Endodermal cell (in vitro differentiated cells): ENCODE results near the gene GDF7. TPM values are rescaled to one million over a fixed set of nuclear protein-coding genes. Genes with fewer than 3 reads are reported as not detected.

ENCODE experiments used
- DNase-seq: peaks from one replicate; pipeline ENCODE4 v3.0.0-alpha.2; 2017
- H3K27ac ChIP-seq: 2 replicates; pipeline ENCODE4 v1.5.1; 2013; ENCODE audit warnings: mild to moderate bottlenecking, low read depth, low read length, moderate library complexity
- H3K27me3 ChIP-seq: 2 replicates; pipeline ENCODE4 v1.6.1; 2013; ENCODE audit warnings: mild to moderate bottlenecking, low read length, moderate library complexity; ENCODE audit not compliant: insufficient read depth, control insufficient read depth, poor library complexity, severe bottlenecking
- H3K36me3 ChIP-seq: 2 replicates; pipeline ENCODE4 v1.7.0; 2013; ENCODE audit warnings: mild to moderate bottlenecking, low read length, moderate library complexity; ENCODE audit not compliant: control insufficient read depth, insufficient read depth
- H3K4me1 ChIP-seq: one replicate; pipeline ENCODE4 v1.7.0; 2013; ENCODE audit warnings: low read length; ENCODE audit not compliant: control insufficient read depth, insufficient read depth
- H3K4me3 ChIP-seq: 2 replicates; pipeline ENCODE4 v1.5.1; 2013; ENCODE audit warnings: mild to moderate bottlenecking, low read length, moderate library complexity
- H3K9ac ChIP-seq: 2 replicates; pipeline ENCODE4 v1.6.1; 2013; ENCODE audit warnings: mild to moderate bottlenecking, low read length, moderate library complexity; ENCODE audit not compliant: poor library complexity, severe bottlenecking; ENCODE audit errors: extremely low read depth
- H3K9me3 ChIP-seq: 2 replicates; pipeline ENCODE4 v1.6.1; 2013; ENCODE audit warnings: mild to moderate bottlenecking, low read length, moderate library complexity; ENCODE audit not compliant: control insufficient read depth
- H3K27ac Mint-ChIP-seq: 2 replicates; pipeline ENCODE4 v1.8.0; 2020; ENCODE audit warnings: mixed read lengths
- H3K27me3 Mint-ChIP-seq: 2 replicates; pipeline ENCODE4 v1.8.0; 2021; ENCODE audit warnings: mild to moderate bottlenecking, mixed read lengths; ENCODE audit not compliant: insufficient read depth
- H3K36me3 Mint-ChIP-seq: 2 replicates; pipeline ENCODE4 v1.8.0; 2020; ENCODE audit warnings: low read depth, mixed read lengths
- H3K4me1 Mint-ChIP-seq: 2 replicates; pipeline ENCODE4 v1.8.0; 2020; ENCODE audit warnings: mixed read lengths
- H3K4me3 Mint-ChIP-seq: 2 replicates; pipeline ENCODE4 v1.8.0; 2020; ENCODE audit warnings: mild to moderate bottlenecking, moderate library complexity, mixed read lengths
- H3K9me3 Mint-ChIP-seq: 2 replicates; pipeline ENCODE4 v1.8.0; 2020; ENCODE audit warnings: mild to moderate bottlenecking, mixed read lengths
- CTCF ChIP-seq: fragments of 200-600 bp; sonication (generic); conservative IDR thresholded peaks from 2 replicates; pipeline ENCODE4 v1.5.0; 2021; ENCODE audit warnings: antibody characterized with exemption, mild to moderate bottlenecking
- WGBS, 2 experiments: methylation state at CpG; one replicate each; pipeline versions ENCODE4 v1.1.5 to v1.1.7; 2013; ENCODE audit warnings: missing lambda C conversion rate in 2 of 2, mixed read lengths in 1 of 2; ENCODE audit not compliant: insufficient coverage in 1 of 2, insufficient read length in 1 of 2; 5-methylcytosine and 5-hydroxymethylcytosine counted together
- total RNA-seq, 2 donors: library from RNA; stranded (reverse); fragmentation: NEBNext Ultra II Directional in 1 of 2; extraction: Animal tissue kit (Norgen Biotek cat#: 25700) in 1 of 2; gene quantifications; 2 replicates in 1 of 2; 3 replicates in 1 of 2; pipeline ENCODE4 v1.2.1, GENCODE V29; 2021

Gene GDF7
- total RNA-seq, 2 donors from 2014 or later, result 0.07 to 0.09 TPM

- Mint-ChIP-seq H3K4me3 (no peak overlapping the region), H3K4me1 (no peaks in the 10 kb centered on the region), H3K27me3 (no peaks in the 10 kb centered on the region), H3K36me3 (peaks cover 11% of the 10 kb centered on the region), H3K27ac (peak overlapping the region; percentile 4), H3K9me3 (no peaks in the 10 kb centered on the region)
- no peaks in the 10 kb centered on the region for H3K27me3 ChIP-seq
- WGBS, 2 experiments, result 91% methylated on average over 4 of the region's 4 CpGs; no CpG with 5 or more reads in 1 of the 2 experiments
- H3K36me3 ChIP-seq, result no peaks in the 10 kb centered on the region
- no peaks in the 10 kb centered on the region for H3K4me1 ChIP-seq
- no peak for DNase-seq
- no peak for TF ChIP-seq CTCF
- H3K9me3 ChIP-seq, result no peaks in the 10 kb centered on the region
- H3K27ac ChIP-seq, result peak overlapping the region; percentile 50
- H3K4me3 ChIP-seq, result no peak overlapping the region
- no peak overlapping the region for H3K9ac ChIP-seq
Measured at GRCh38 chr2:20728114-20728758, 61.3 kb downstream of the GDF7 start.

Other genes with a start within 250 kb of the GDF7 start
- 10 to 100 TPM; 25.6 to 47.0 TPM for gene RHOB, start 220.1 kb upstream of the GDF7 start, total RNA-seq
- 10 to 100 TPM; 23.0 to 26.2 TPM for gene HS1BP3, start 16.0 kb upstream of the GDF7 start, total RNA-seq
- 10 to 100 TPM; 28.7 to 42.2 TPM for gene LDAH, start 156.0 kb downstream of the GDF7 start, total RNA-seq